HepG2 (cell line): Measurements from ENCODE around the gene NRG3. TPM values are rescaled to one million over a fixed set of nuclear protein-coding genes. Genes with fewer than 3 reads are reported as not detected.

Experiments used
- ATAC-seq: fragments of 200-7000 bp; cut with Tn5 transposase; 3 replicates; pipeline ENCODE4 v1.9.1; 2020; ENCODE audit warnings: mild to moderate bottlenecking, moderate library complexity
- BruUV-seq: library from RNA; stranded (reverse); fragments of 400-500 nt; replicated peaks from 2 replicates; lab custom pipeline; 2021; lab: Mats Ljungman, UMichigan
- CTCF ChIA-PET: fragments of 300-600 bp; formaldehyde crosslinking; extraction: SDS; loops from one replicate; lab custom pipeline; 2021; ENCODE audit warnings: low total read pairs, inconsistent platforms, low intra/inter-chr PET ratio; lab: Yijun Ruan, JAX
- POLR2A ChIA-PET: fragments of 350-600 bp; sonication (Branson Sonifier 250); formaldehyde crosslinking; loops from one replicate; lab custom pipeline; 2020; ENCODE audit warnings: antibody characterized with exemption, inconsistent platforms; lab: Yijun Ruan, JAX
- DNase-seq: peaks from one replicate; pipeline ENCODE4 v3.0.0-alpha.2; 2015; ENCODE audit warnings: low spot score
- FAIRE-seq: peaks from 3 replicates; lab custom pipeline; 2011; peaks lifted over from hg19 to GRCh38; lab: Jason Lieb, UNC
- H2AFZ ChIP-seq: one replicate; pipeline ENCODE4 v1.6.1; 2011; ENCODE audit warnings: low read length, inconsistent platforms
- H3K27ac ChIP-seq: fragments of 300-600 bp; 3 replicates; pipeline ENCODE4 v1.8.0; 2011; ENCODE audit warnings: mixed run types, mild to moderate bottlenecking, mixed read lengths, low read length, inconsistent platforms; ENCODE audit not compliant: insufficient read depth; ENCODE audit errors: extremely low read length
- H3K27me3 ChIP-seq, 2 experiments: fragments of 200-600 bp in 1 of 2; 2 replicates in 1 of 2; 3 replicates in 1 of 2; pipeline versions ENCODE4 v1.6.0 to v1.8.0; 2011; ENCODE audit warnings: low read length in 2 of 2, mild to moderate bottlenecking in 2 of 2, moderate library complexity in 2 of 2, inconsistent platforms in 1 of 2; ENCODE audit not compliant: insufficient read depth in 2 of 2, control insufficient read depth in 1 of 2
- H3K36me3 ChIP-seq, 2 experiments: fragments of 200-600 bp in 1 of 2; replicated peaks in 1 of 2; 2 replicates in 1 of 2; 3 replicates in 1 of 2; pipeline versions ENCODE4 v1.5.1 to v1.8.0; 2011; ENCODE audit warnings: low read length in 2 of 2, inconsistent platforms in 1 of 2; ENCODE audit not compliant: insufficient read depth in 2 of 2, control insufficient read depth in 1 of 2
- H3K4me1 ChIP-seq: 2 replicates; pipeline ENCODE4 v1.5.1; 2012; ENCODE audit warnings: low read length, inconsistent platforms; ENCODE audit not compliant: insufficient read depth
- H3K4me2 ChIP-seq: 2 replicates; pipeline ENCODE4 v1.6.0; 2011; ENCODE audit warnings: low read depth, low read length, inconsistent platforms
- H3K4me3 ChIP-seq, 3 experiments: fragments of 200-600 bp in 1 of 3; sonication (generic), shearing (Covaris generic) in 1 of 3; replicated peaks in 1 of 3; 2 replicates each; pipeline ENCODE4 v1.5.1; 2011 to 2016; ENCODE audit warnings: low read length in 3 of 3, inconsistent platforms in 2 of 3, low read depth in 2 of 3, mild to moderate bottlenecking in 2 of 3, control low read depth in 1 of 3, mixed read lengths in 1 of 3; ENCODE audit not compliant: insufficient read depth in 1 of 3
- H3K79me2 ChIP-seq: one replicate; pipeline ENCODE4 v1.6.1; 2011; ENCODE audit warnings: low read length, inconsistent platforms; ENCODE audit not compliant: insufficient read depth
- H3K9ac ChIP-seq: 2 replicates; pipeline ENCODE4 v1.6.0; 2011; ENCODE audit warnings: mild to moderate bottlenecking, low read depth, low read length, inconsistent platforms; ENCODE audit not compliant: insufficient read depth
- H3K9me3 ChIP-seq: 2 replicates; pipeline ENCODE4 v1.5.1; 2012; ENCODE audit warnings: mild to moderate bottlenecking, low read length
- H4K20me1 ChIP-seq: 2 replicates; pipeline ENCODE4 v1.6.0; 2011; ENCODE audit warnings: inconsistent platforms, mild to moderate bottlenecking, low read length, moderate library complexity; ENCODE audit not compliant: insufficient read depth
- ARNTL ChIP-seq: sonication (generic); formaldehyde crosslinking; IDR thresholded peaks from 2 replicates; pipeline ENCODE4 v1.4.0; 2020; ENCODE audit warnings: mild to moderate bottlenecking, missing genetic modification reagents
- BHLHE40 ChIP-seq: IDR thresholded peaks from 2 replicates; pipeline ENCODE4 v1.6.1; 2011; ENCODE audit warnings: low read length, improper control_type of control experiment
- HNRNPH1 ChIP-seq: fragments of 200-400 bp; formaldehyde crosslinking; optimal IDR thresholded peaks from 2 replicates; pipeline ENCODE3; 2017; ENCODE audit warnings: mild to moderate bottlenecking, low read depth, low read length
- HOXA3 ChIP-seq: sonication (generic); formaldehyde crosslinking; IDR thresholded peaks from 2 replicates; pipeline ENCODE4 v1.5.0; 2020; ENCODE audit warnings: missing genetic modification reagents
- MAFG ChIP-seq: sonication (generic); formaldehyde crosslinking; IDR thresholded peaks from 2 replicates; pipeline ENCODE4 v1.5.1; 2020; ENCODE audit warnings: mild to moderate bottlenecking, missing genetic modification reagents
- MYNN ChIP-seq: sonication (generic); formaldehyde crosslinking; IDR thresholded peaks from 2 replicates; pipeline ENCODE4 v1.4.0; 2020; ENCODE audit warnings: mild to moderate bottlenecking, low read depth, missing genetic modification reagents
- TRAFD1 ChIP-seq: sonication (generic); formaldehyde crosslinking; IDR thresholded peaks from 2 replicates; pipeline ENCODE4 v1.5.1; 2020; ENCODE audit warnings: missing genetic modification reagents, mild to moderate bottlenecking, borderline replicate concordance
- YEATS4 ChIP-seq: sonication (generic); formaldehyde crosslinking; IDR thresholded peaks from 2 replicates; pipeline ENCODE4 v1.4.0; 2020; ENCODE audit warnings: missing genetic modification reagents, borderline replicate concordance
- YY1 ChIP-seq: IDR thresholded peaks from 2 replicates; pipeline ENCODE4 v1.6.1; 2011; ENCODE audit warnings: low read length, low read depth, moderate library complexity, mild to moderate bottlenecking; ENCODE audit not compliant: insufficient read depth, insufficient replicate concordance
- ZFP91 ChIP-seq: sonication (generic); formaldehyde crosslinking; IDR thresholded peaks from 2 replicates; pipeline ENCODE4 v1.9.0; 2022; ENCODE audit warnings: missing genetic modification reagents, mild to moderate bottlenecking, borderline replicate concordance
- ZNF260 ChIP-seq: sonication (generic); formaldehyde crosslinking; IDR thresholded peaks from 2 replicates; pipeline ENCODE4 v1.4.0; 2020; ENCODE audit warnings: missing genetic modification reagents, low read depth, mild to moderate bottlenecking, borderline replicate concordance
- ZNF446 ChIP-seq: sonication (generic); formaldehyde crosslinking; IDR thresholded peaks from 2 replicates; pipeline ENCODE4 v1.5.0; 2020; ENCODE audit warnings: mild to moderate bottlenecking, missing genetic modification reagents
- ZNF496 ChIP-seq: sonication (generic); formaldehyde crosslinking; IDR thresholded peaks from 2 replicates; pipeline ENCODE4 v1.8.1; 2023; ENCODE audit warnings: mild to moderate bottlenecking, moderate library complexity, missing genetic modification reagents; ENCODE audit not compliant: insufficient replicate concordance
- ZNF792 ChIP-seq: IDR thresholded peaks from 2 replicates; pipeline ENCODE4 v1.6.1; 2016
- ZSCAN29 ChIP-seq: sonication (generic); formaldehyde crosslinking; conservative IDR thresholded peaks from 2 replicates; pipeline ENCODE4 v1.4.0; 2020; ENCODE audit warnings: mild to moderate bottlenecking, missing genetic modification reagents
- WGBS: methylation state at CpG from one replicate; pipeline ENCODE4 v1.1.6; 2017; ENCODE audit warnings: low lambda C conversion rate; 5-methylcytosine and 5-hydroxymethylcytosine counted together
- in situ Hi-C: cut with HindIII; loops from 2 replicates; pipeline ENCODE4 v1.10.0; 2017; ENCODE audit warnings: low pct_unique_long_range_greater_than_20kb; ENCODE audit not compliant: extremely low pct_ligation_motif_present
- intact Hi-C: fragments of 100-400 bp; cut with micrococcal nuclease; formaldehyde crosslinking; loops from one replicate; pipeline ENCODE4 v1.10.0; 2022; ENCODE audit not compliant: unreplicated experiment
- polyA plus RNA-seq, 8 experiments: library from polyadenylated mRNA; depleted of rRNA in 3 of 8; stranded (reverse) in 7 of 8; unstranded in 1 of 8; fragments of >200 nt; fragmentation: Illumina TruSeq in 4 of 8; extraction: Trizol in 4 of 8; gene quantifications; 2 replicates each; pipeline versions ENCODE4 v1.2.1 to v1.2.3, GENCODE V29; 2011 to 2016; ENCODE audit warnings: low read depth in 4 of 8, missing spikeins in 1 of 8, mixed read lengths in 1 of 8; ENCODE audit not compliant: insufficient read depth in 1 of 8
- total RNA-seq, 5 experiments: library from RNA; depleted of rRNA; stranded (reverse); fragments of >200 nt; fragmentation: Illumina TruSeq; extraction: Trizol; gene quantifications; 2 replicates each; pipeline ENCODE4 v1.2.3, GENCODE V29; 2016; ENCODE audit warnings: low read depth in 1 of 5

The NRG3 gene
- total and polyA plus RNA-seq, 2 of the 13 experiments (the other 11 are each of a cell fraction or from before 2014, with no cell fraction given), result not detected

GRCh38 chr10:81847675-81848074 lies 27.3 kb upstream of the NRG3 start:
- ChIA-PET POLR2A (no interaction called here), CTCF (no interaction called here)
- FAIRE-seq, result no peak
- Histone ChIP-seq H3K4me1 (no peaks in the 10 kb centered on the region), H3K4me2 (no peak overlapping the region), H2AFZ (no peak overlapping the region), H4K20me1 (no peaks in the 10 kb centered on the region), H3K4me3 (no peak overlapping the region), H3K9ac (no peak overlapping the region), H3K36me3 (no peaks in the 10 kb centered on the region), H3K27ac (no peak overlapping the region), H3K9me3 (peaks cover 64% of the 10 kb centered on the region), H3K27me3 (no peaks in the 10 kb centered on the region)
- 20% methylated on average over 2 of the region's 2 CpGs for WGBS
- no TSS peak for BruUV-seq
- TF ChIP-seq ZSCAN29 (CRISPR knock-in tag) (no peak), YEATS4 (CRISPR knock-in tag) (no peak)
- TF ChIP-seq, all 625 proteins: peak for 0
- in situ Hi-C loops, result no loop called here
- ATAC-seq (no peak), DNase-seq (no peak)
- H3K79me2 ChIP-seq, result no peaks in the 10 kb centered on the region
- intact Hi-C loops, result no loop called here

DNA sequence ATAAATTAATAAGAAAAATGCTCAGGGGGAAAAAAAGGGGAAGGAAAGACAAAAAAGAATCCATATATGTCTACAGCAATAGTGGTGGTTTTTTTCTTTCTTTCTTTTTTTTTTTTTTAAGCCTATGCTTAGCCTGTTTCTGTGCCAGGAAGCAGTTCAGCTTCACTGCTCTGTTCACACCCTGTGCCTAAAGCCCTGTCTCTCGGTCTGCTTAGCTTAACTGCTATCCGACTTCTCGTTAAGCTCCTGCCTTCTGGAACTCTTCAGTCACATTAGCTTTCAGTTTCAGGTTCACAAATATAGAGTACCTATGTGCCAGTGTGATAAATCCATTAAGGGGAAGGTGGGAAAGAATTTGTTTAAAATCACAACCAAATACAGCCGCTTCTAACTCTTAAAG lies 26.5 kb upstream of the NRG3 start:
- no peak for FAIRE-seq
- no peak overlapping the region for H3K4me2 ChIP-seq
- H3K36me3 ChIP-seq, result no peaks in the 10 kb centered on the region
- intact Hi-C loops, result no loop called here
- H3K79me2 ChIP-seq, result no peaks in the 10 kb centered on the region
- TF ChIP-seq ZNF446 (CRISPR knock-in tag) (no peak), TRAFD1 (no peak), MYNN (no peak), HOXA3 (no peak), ZNF792 (CRISPR knock-in tag) (no peak), HNRNPH1 (no peak), ARNTL (CRISPR knock-in tag) (no peak), MAFG (CRISPR knock-in tag) (no peak), ZNF496 (CRISPR knock-in tag) (no peak), BHLHE40 (no peak), ZFP91 (CRISPR knock-in tag) (no peak), ZNF260 (CRISPR knock-in tag) (no peak), YY1 (no peak)
- TF ChIP-seq, all 625 proteins: peak for 0
- H3K27ac ChIP-seq, result no peak overlapping the region
- 13% methylated on average over 4 of the region's 4 CpGs for WGBS
- ChIA-PET CTCF (no interaction called here), POLR2A (no interaction called here)
- H4K20me1 ChIP-seq, result no peaks in the 10 kb centered on the region
- H2AFZ ChIP-seq, result no peak overlapping the region
- in situ Hi-C loops, result no loop called here
- peaks cover 64% of the 10 kb centered on the region for H3K9me3 ChIP-seq
- H3K9ac ChIP-seq, result no peak overlapping the region
- H3K4me1 ChIP-seq, result no peaks in the 10 kb centered on the region
- no peak for ATAC-seq
- DNase-seq, result no peak
- BruUV-seq, result no TSS peak
- no peaks in the 10 kb centered on the region for H3K27me3 ChIP-seq
- no peak overlapping the region for H3K4me3 ChIP-seq
